T-cell (primary cell): ENCODE results near the gene DDX28. TPM values are rescaled to one million over a fixed set of nuclear protein-coding genes. Genes with fewer than 3 reads are reported as not detected.
A peak's percentile ranks its signal among the peaks of the same experiment; 100 is the strongest.
"Not testable (repeated sequence)": the region's sequence is repeated elsewhere in the genome, so short reads cannot be mapped to it uniquely, and the experiment has no call there.

Source experiments
- ATAC-seq, 4 experiments: fragments of 200-7000 bp in 3 of 4; fragments of 150-1000 bp in 1 of 4; cut with Tn5 transposase; replicated peaks in 1 of 4; 1 replicate in 3 of 4; 2 replicates in 1 of 4; pipeline ENCODE4 v1.10.0; 2021; ENCODE audit warnings: moderate library complexity in 3 of 4, mild to moderate bottlenecking in 2 of 4, moderate number of reproducible peaks in 1 of 4
- CTCF ChIA-PET, 2 donors: fragments of 300-600 bp; sonication (Branson Sonifier 250); formaldehyde crosslinking; loops; one replicate each; lab custom pipeline; 2022; ENCODE audit warnings: antibody characterized with exemption in 2 of 2; lab: Charles Lee
- POLR2A ChIA-PET, 2 donors: fragments of 300-600 bp; sonication (Branson Sonifier 250); formaldehyde crosslinking; loops; one replicate each; lab custom pipeline; 2022; ENCODE audit warnings: antibody characterized with exemption in 2 of 2; lab: Charles Lee
- DNase-seq, 35 experiments: peaks; one replicate each; pipeline versions ENCODE4 v3.0.0 to v3.0.0-alpha.2; 2013 to 2023
- H3K27ac ChIP-seq: one replicate; pipeline ENCODE4 v1.5.1; 2013; ENCODE audit warnings: low read length
- H3K27me3 ChIP-seq, 2 experiments: replicated peaks in 1 of 2; 1 replicate in 1 of 2; 2 replicates in 1 of 2; pipeline versions ENCODE4 v1.6.1 to v1.7.0; 2013; ENCODE audit warnings: low read length in 1 of 2, mixed read lengths in 1 of 2; ENCODE audit not compliant: control insufficient read depth in 2 of 2, insufficient read depth in 2 of 2; ENCODE audit errors: extremely low read depth in 1 of 2
- H3K36me3 ChIP-seq, 2 donors: 1 replicate in 1 of 2; 2 replicates in 1 of 2; pipeline versions ENCODE4 v1.6.1 to v1.7.0; 2013; ENCODE audit warnings: low read length in 1 of 2; ENCODE audit not compliant: control insufficient read depth in 2 of 2, insufficient read depth in 1 of 2; ENCODE audit errors: extremely low read depth in 1 of 2
- H3K4me1 ChIP-seq, 2 experiments: 1 replicate in 1 of 2; 2 replicates in 1 of 2; pipeline versions ENCODE4 v1.6.1 to v1.7.0; 2013; ENCODE audit warnings: low read length in 2 of 2, mixed read lengths in 1 of 2; ENCODE audit not compliant: insufficient read depth in 2 of 2, control insufficient read depth in 1 of 2; ENCODE audit errors: extremely low read depth in 1 of 2
- H3K4me3 ChIP-seq, 2 donors: 1 replicate in 1 of 2; 2 replicates in 1 of 2; pipeline versions ENCODE4 v1.5.1 to v1.7.0; 2013; ENCODE audit warnings: mild to moderate bottlenecking in 2 of 2, low read length in 1 of 2, moderate library complexity in 1 of 2; ENCODE audit not compliant: control insufficient read depth in 1 of 2; ENCODE audit errors: extremely low read depth in 1 of 2
- H3K9me3 ChIP-seq: 2 replicates; pipeline ENCODE4 v1.7.0; 2013
- H3K27ac Mint-ChIP-seq, 2 donors: one replicate each; pipeline ENCODE4 v1.8.0; 2020 to 2021; ENCODE audit warnings: mild to moderate bottlenecking in 2 of 2, mixed read lengths in 2 of 2
- H3K27me3 Mint-ChIP-seq, 2 donors: one replicate each; pipeline ENCODE4 v1.8.0; 2021 to 2022; ENCODE audit warnings: mixed read lengths in 2 of 2
- H3K36me3 Mint-ChIP-seq: one replicate; pipeline ENCODE4 v1.8.0; 2021; ENCODE audit warnings: mixed read lengths
- H3K4me1 Mint-ChIP-seq, 3 donors: one replicate each; pipeline ENCODE4 v1.8.0; 2020 to 2022; ENCODE audit warnings: mixed read lengths in 3 of 3, mild to moderate bottlenecking in 1 of 3
- H3K4me3 Mint-ChIP-seq, 3 donors: one replicate each; pipeline ENCODE4 v1.8.0; 2020 to 2022; ENCODE audit warnings: mild to moderate bottlenecking in 3 of 3, mixed read lengths in 3 of 3, moderate library complexity in 3 of 3
- H3K9me3 Mint-ChIP-seq, 3 donors: one replicate each; pipeline ENCODE4 v1.8.0; 2020 to 2022; ENCODE audit warnings: mixed read lengths in 3 of 3
- WGBS: methylation state at CpG from one replicate; pipeline ENCODE4 v1.1.5; 2013; ENCODE audit warnings: missing lambda C conversion rate; ENCODE audit not compliant: insufficient coverage; 5-methylcytosine and 5-hydroxymethylcytosine counted together
- total RNA-seq, 35 experiments: library from RNA in 6 of 35; stranded (reverse) in 6 of 35; fragments of 120-200 nt in 1 of 35; gene quantifications; one replicate each; pipeline versions ENCODE4 v1.2.1 to v1.2.4 and lab custom pipeline; 2013 to 2026

The DDX28 gene
- total RNA-seq, 5 donors from 2014 or later (not counting 1 experiment from before 2014, with no cell fraction given): 15.5 to 21.0 (median 17.6) TPM

DNA sequence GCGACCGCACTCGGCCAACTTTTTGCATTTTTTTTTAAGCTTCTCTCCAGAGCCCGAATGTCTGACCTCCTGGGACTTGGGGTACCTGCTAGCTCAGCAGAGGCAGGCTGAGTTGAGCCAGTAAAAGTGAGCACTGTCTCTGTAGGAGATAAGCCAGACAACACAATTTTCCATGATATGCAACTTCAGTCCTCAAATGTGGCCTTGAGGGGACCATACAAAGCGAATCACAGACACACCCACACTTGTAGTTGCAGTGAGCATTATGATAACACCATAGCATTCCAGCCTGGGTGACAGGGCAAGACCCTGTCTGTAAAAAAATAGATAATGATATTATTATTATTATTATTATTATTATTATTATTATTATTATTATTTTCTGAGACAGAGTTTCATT lies 26.4 kb downstream of the DDX28 start:
- ATAC-seq (no peak), DNase-seq (no peak)
- peak overlapping the region; percentile 68 to 75 for H3K27ac Mint-ChIP-seq
- H3K27me3 Mint-ChIP-seq: no peaks in the 10 kb centered on the region
- Histone ChIP-seq H3K9me3 (no peaks in the 10 kb centered on the region), H3K4me1 (peaks cover 31 to 77% of the 10 kb centered on the region in 2 experiments), H3K27ac (no peak overlapping the region), H3K27me3 (no peaks in the 10 kb centered on the region), H3K4me3 (no peak overlapping the region), H3K36me3 (peaks cover 2 to 4% of the 10 kb centered on the region in 2 donors)
- no peak overlapping the region for H3K4me3 Mint-ChIP-seq
- H3K4me1 Mint-ChIP-seq: peaks cover 45 to 77% (median 73%) of the 10 kb centered on the region in 3 donors
- peaks cover 13% of the 10 kb centered on the region for H3K36me3 Mint-ChIP-seq
- POLR2A ChIA-PET: no interaction called here
- CTCF ChIA-PET: interaction anchor here (0.6 to 0.7 kb wide), 3 partner anchors 69 to 523 kb away, joined by 3 to 4 read pairs (median 3); no protein-coding TSS in a partner anchor
- WGBS: 100% methylated on average over 4 of the region's 5 CpGs
- no peaks in the 10 kb centered on the region for H3K9me3 Mint-ChIP-seq

- ChIA-PET CTCF (interaction anchor here (0.5 to 1.3 kb wide), 3 partner anchors 11 to 45 kb away, joined by 3 to 8 read pairs (median 3); no protein-coding TSS in a partner anchor), POLR2A (no interaction called here)
- Mint-ChIP-seq H3K27me3 (no peaks in the 10 kb centered on the region), H3K4me1 (peaks cover 35 to 69% (median 62%) of the 10 kb centered on the region in 3 donors), H3K36me3 (peaks cover 14% of the 10 kb centered on the region), H3K27ac (peak overlapping the region; percentile 94 to 96), H3K4me3 (peak overlapping the region; percentile 31 to 58 (median 36)), H3K9me3 (no peaks in the 10 kb centered on the region)
- Histone ChIP-seq H3K36me3 (peaks cover 6 to 7% of the 10 kb centered on the region in 2 donors), H3K4me1 (peaks cover 28 to 65% of the 10 kb centered on the region in 2 experiments), H3K4me3 (no peak overlapping the region), H3K27me3 (no peaks in the 10 kb centered on the region), H3K27ac (peak overlapping the region; percentile 36), H3K9me3 (no peaks in the 10 kb centered on the region)
- WGBS: no CpG with 5 or more reads among the region's 5 CpGs
- ATAC-seq (no peak), DNase-seq (peak in 1 of 35 experiments; percentile 19)
Observed at GRCh38 chr16:67995423-67995822, 27.6 kb downstream of the DDX28 start.

GRCh38 chr16:67994040-67994408 lies 29.0 kb downstream of the DDX28 start:
- H3K9me3 ChIP-seq, H3K36me3 ChIP-seq, H3K9me3 Mint-ChIP-seq, H3K27me3 Mint-ChIP-seq, H3K27me3 ChIP-seq: not testable (repeated sequence)
- Histone ChIP-seq H3K4me3 (peak overlapping the region; percentile 53 to 74), H3K4me1 (peaks cover 17 to 51% of the 10 kb centered on the region in 2 experiments), H3K27ac (peak overlapping the region; percentile 83)
- CTCF ChIA-PET: interaction anchor here (0.6 to 1.2 kb wide), 9 partner anchors 9 to 236 kb away, joined by 3 to 14 read pairs (median 3); no protein-coding TSS in a partner anchor
- Mint-ChIP-seq H3K27ac (peak overlapping the region; percentile 98 to 99), H3K4me1 (peaks cover 21 to 55% (median 48%) of the 10 kb centered on the region in 3 donors), H3K36me3 (peaks cover 15% of the 10 kb centered on the region), H3K4me3 (peak overlapping the region; percentile 80 to 88 (median 81))
- no CpG with 5 or more reads among the region's 6 CpGs for WGBS
- peak in 2 of 35 experiments; percentile 14 to 28 for DNase-seq
- POLR2A ChIA-PET: interaction anchor here in 1 of 2 donors (0.6 kb wide), 1 partner anchor 220 kb away, joined by 4 read pairs; no protein-coding TSS in a partner anchor
- ATAC-seq: peak; percentile 24 to 33 (median 29)

- WGBS: 2% methylated on average over 30 of the region's 39 CpGs
- Histone ChIP-seq H3K4me1 (peaks cover 14 to 45% of the 10 kb centered on the region in 2 experiments), H3K27me3 (no peaks in the 10 kb centered on the region), H3K36me3 (peaks cover 6 to 9% of the 10 kb centered on the region in 2 donors), H3K9me3 (no peaks in the 10 kb centered on the region), H3K4me3 (peak overlapping the region; percentile 53 to 74), H3K27ac (peak overlapping the region; percentile 83)
- peaks cover 12% of the 10 kb centered on the region for H3K36me3 Mint-ChIP-seq
- H3K27ac Mint-ChIP-seq: peak overlapping the region; percentile 98 to 99
- CTCF ChIA-PET: interaction anchor here (0.6 to 1.2 kb wide), 9 partner anchors 9 to 237 kb away, joined by 3 to 14 read pairs (median 3); no protein-coding TSS in a partner anchor
- peak overlapping the region; percentile 80 to 88 (median 81) for H3K4me3 Mint-ChIP-seq
- POLR2A ChIA-PET: interaction anchor here in 1 of 2 donors (0.6 kb wide), 1 partner anchor 220 kb away, joined by 4 read pairs; no protein-coding TSS in a partner anchor
- no peaks in the 10 kb centered on the region for H3K9me3 Mint-ChIP-seq
- DNase-seq: peak; percentile 57 to 92 (median 74)
- H3K27me3 Mint-ChIP-seq: no peaks in the 10 kb centered on the region
- peaks cover 18 to 50% (median 43%) of the 10 kb centered on the region in 3 donors for H3K4me1 Mint-ChIP-seq
- ATAC-seq: peak; percentile 86 to 93 (median 90)
Observed at GRCh38 chr16:67993207-67994039, 29.6 kb downstream of the DDX28 start.

- H3K27ac Mint-ChIP-seq: peak overlapping the region; percentile 72 to 98
- H3K9me3 ChIP-seq: no peaks in the 10 kb centered on the region
- no peaks in the 10 kb centered on the region for H3K27me3 Mint-ChIP-seq
- no peak for ATAC-seq
- peaks cover 6 to 9% of the 10 kb centered on the region in 2 donors for H3K36me3 ChIP-seq
- no peaks in the 10 kb centered on the region for H3K27me3 ChIP-seq
- H3K4me3 ChIP-seq: peak overlapping the region in 1 of 2 donors; percentile 53
- no peak for DNase-seq
- peaks cover 12% of the 10 kb centered on the region for H3K36me3 Mint-ChIP-seq
- 84% methylated on average over 18 of the region's 20 CpGs for WGBS
- peaks cover 13 to 38% of the 10 kb centered on the region in 2 experiments for H3K4me1 ChIP-seq
- H3K9me3 Mint-ChIP-seq: no peaks in the 10 kb centered on the region
- peaks cover 18 to 53% (median 43%) of the 10 kb centered on the region in 3 donors for H3K4me1 Mint-ChIP-seq
- peak overlapping the region in 2 of 3 donors; percentile 41 to 88 for H3K4me3 Mint-ChIP-seq
- peak overlapping the region; percentile 83 for H3K27ac ChIP-seq
- ChIA-PET POLR2A (no interaction called here), CTCF (interaction anchor here in 1 of 2 donors (1.4 to 1.8 kb wide), 2 partner anchors 8 to 48 kb away, joined by 4 to 6 read pairs; no protein-coding TSS in a partner anchor)
Observed at GRCh38 chr16:67992661-67993206, 30.3 kb downstream of the DDX28 start.

GRCh38 chr16:67990018-67990386 lies 33.0 kb downstream of the DDX28 start:
- ATAC-seq: no peak
- no peaks in the 10 kb centered on the region for H3K9me3 ChIP-seq
- no peaks in the 10 kb centered on the region for H3K9me3 Mint-ChIP-seq
- peaks cover 6 to 9% of the 10 kb centered on the region in 2 donors for H3K36me3 ChIP-seq
- no peaks in the 10 kb centered on the region for H3K27me3 Mint-ChIP-seq
- no peaks in the 10 kb centered on the region for H3K27me3 ChIP-seq
- H3K4me3 Mint-ChIP-seq: no peak overlapping the region
- CTCF ChIA-PET: interaction anchor here in 1 of 2 donors (0.6 to 1.1 kb wide), 2 partner anchors 14 to 1119 kb away, joined by 3 to 4 read pairs; no protein-coding TSS in a partner anchor
- peaks cover 14 to 33% of the 10 kb centered on the region in 2 experiments for H3K4me1 ChIP-seq
- POLR2A ChIA-PET: no interaction called here
- H3K4me3 ChIP-seq: no peak overlapping the region
- H3K4me1 Mint-ChIP-seq: peaks cover 13 to 36% (median 25%) of the 10 kb centered on the region in 3 donors
- peaks cover 7% of the 10 kb centered on the region for H3K36me3 Mint-ChIP-seq
- DNase-seq: no peak
- WGBS: 98% methylated on average over 5 of the region's 6 CpGs
- no peak overlapping the region for H3K27ac ChIP-seq
- no peak overlapping the region for H3K27ac Mint-ChIP-seq
